WTC11 (cell line): ENCODE measurements around the gene MICU2.

ENCODE experiments used
- CTCF ChIP-seq: fragments of 200-600 bp; IDR thresholded peaks from 2 replicates; pipeline ENCODE4 v1.8.0; 2022; ENCODE audit warnings: antibody characterized with exemption
- E2F4 ChIP-seq: sonication (generic); formaldehyde crosslinking; IDR thresholded peaks from 2 replicates; pipeline ENCODE4 v1.8.1; 2022; ENCODE audit warnings: low read depth, mild to moderate bottlenecking, moderate library complexity, missing genetic modification reagents, borderline replicate concordance
- FOXJ3 ChIP-seq: sonication (generic); formaldehyde crosslinking; IDR thresholded peaks from 2 replicates; pipeline ENCODE4 v1.9.0; 2021; ENCODE audit warnings: missing genetic modification reagents, mild to moderate bottlenecking, borderline replicate concordance
- NR1H2 ChIP-seq: sonication (generic); formaldehyde crosslinking; IDR thresholded peaks from 2 replicates; pipeline ENCODE4 v1.9.0; 2021; ENCODE audit warnings: mild to moderate bottlenecking, moderate library complexity, missing genetic modification reagents
- SP1 ChIP-seq: sonication (generic); formaldehyde crosslinking; conservative IDR thresholded peaks from 2 replicates; pipeline ENCODE4 v1.8.1; 2022; ENCODE audit warnings: missing genetic modification reagents
- TF ChIP-seq, protein P1 (sequence below): fragments of 250-450 bp; sonication (Bioruptor Pico); IDR thresholded peaks from 2 replicates; pipeline ENCODE4 v1.9.0; 2021; ENCODE audit warnings: mild to moderate bottlenecking

DNA sequence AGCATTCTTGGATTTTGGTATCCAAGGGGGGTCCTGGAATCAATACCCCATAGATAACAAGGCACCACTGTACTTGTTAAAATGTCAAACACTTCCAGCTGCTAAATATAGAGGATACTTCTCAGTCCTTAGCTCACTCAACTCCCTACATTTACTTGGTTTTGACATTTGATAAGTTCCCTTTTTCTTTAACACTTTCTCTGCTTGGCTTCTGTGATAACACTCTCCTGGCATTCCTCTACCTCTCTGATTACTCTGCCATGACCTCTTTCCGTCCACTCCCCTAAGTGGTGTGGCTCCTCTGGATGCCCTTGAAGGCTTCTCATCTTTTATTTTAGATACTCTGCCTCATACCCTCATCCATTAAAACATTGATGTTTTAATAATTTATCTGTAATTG, 65.2 kb downstream of the MICU2 start:
- TF ChIP-seq, protein P1, sequence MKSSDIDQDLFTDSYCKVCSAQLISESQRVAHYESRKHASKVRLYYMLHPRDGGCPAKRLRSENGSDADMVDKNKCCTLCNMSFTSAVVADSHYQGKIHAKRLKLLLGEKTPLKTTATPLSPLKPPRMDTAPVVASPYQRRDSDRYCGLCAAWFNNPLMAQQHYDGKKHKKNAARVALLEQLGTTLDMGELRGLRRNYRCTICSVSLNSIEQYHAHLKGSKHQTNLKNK (CRISPR knock-in tag) = no peak
- no peak for TF ChIP-seq CTCF
- TF ChIP-seq NR1H2 (CRISPR knock-in tag) = no peak
- no peak for TF ChIP-seq SP1 (CRISPR knock-in tag)
- no peak for TF ChIP-seq FOXJ3 (CRISPR knock-in tag)
- TF ChIP-seq E2F4 (CRISPR knock-in tag) = no peak
